GM21515 (cell line): ENCODE data around the gene PTCD1.
"Not testable (repeated sequence)": the region's sequence is repeated elsewhere in the genome, so short reads cannot be mapped to it uniquely, and the experiment has no call there.

Experiments used
- ATAC-seq: cut with Tn5 transposase; IDR thresholded peaks from one replicate; pipeline ENCODE4 v1.9.1; 2021; ENCODE audit not compliant: unreplicated experiment

The PTCD1 gene

DNA sequence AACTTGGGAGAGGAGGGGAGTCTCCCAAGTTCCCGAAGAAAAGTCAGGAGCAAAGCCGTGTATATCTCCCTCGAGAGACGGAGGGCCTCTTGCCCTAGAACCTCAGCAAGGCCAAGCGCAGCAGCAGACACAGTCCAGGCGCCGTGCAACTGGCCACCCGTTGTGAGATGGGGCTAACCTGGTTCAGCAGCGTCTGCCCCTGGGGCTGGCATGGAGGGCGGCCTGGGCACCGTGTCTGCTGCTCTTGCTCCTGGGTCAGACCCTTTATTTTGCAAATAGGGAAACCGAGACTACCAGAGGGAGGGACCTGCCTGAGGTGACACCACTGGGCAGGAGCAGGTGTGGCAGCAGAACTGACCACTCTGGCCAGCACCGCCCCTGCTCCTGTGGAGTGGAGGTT, 13.9 kb upstream of the PTCD1 start:
- no peak for ATAC-seq

- no peak for ATAC-seq
These were observed 13.3 kb upstream of the PTCD1 start for GRCh38 chr7:99451936-99452335.

- ATAC-seq, result no peak
These were observed 10.7 kb upstream of the PTCD1 start for GRCh38 chr7:99449326-99449725.

- no peak for ATAC-seq
These were observed 10.3 kb upstream of the PTCD1 start for GRCh38 chr7:99448855-99449254.

DNA sequence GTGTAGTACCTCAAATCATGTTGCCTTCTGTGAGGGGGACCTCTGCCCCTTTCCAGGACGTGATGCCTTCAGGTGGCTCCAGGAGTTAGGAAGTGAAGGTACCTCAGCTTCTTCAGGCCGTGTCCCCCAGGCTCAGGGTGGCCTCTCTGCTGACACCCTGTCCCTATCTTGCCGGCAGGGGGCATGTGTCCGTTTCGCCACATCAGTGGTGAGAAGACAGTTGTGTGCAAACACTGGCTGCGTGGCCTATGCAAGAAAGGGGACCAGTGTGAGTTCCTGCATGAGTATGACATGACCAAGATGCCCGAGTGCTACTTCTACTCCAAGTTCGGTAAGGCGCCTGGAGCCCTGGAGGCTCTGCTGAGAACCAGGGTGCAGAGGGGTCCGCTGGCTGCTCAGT, 9.3 kb upstream of the PTCD1 start:
- ATAC-seq, result no peak

- no peak for ATAC-seq
These were observed 7.5 kb upstream of the PTCD1 start for GRCh38 chr7:99446096-99446495.

DNA sequence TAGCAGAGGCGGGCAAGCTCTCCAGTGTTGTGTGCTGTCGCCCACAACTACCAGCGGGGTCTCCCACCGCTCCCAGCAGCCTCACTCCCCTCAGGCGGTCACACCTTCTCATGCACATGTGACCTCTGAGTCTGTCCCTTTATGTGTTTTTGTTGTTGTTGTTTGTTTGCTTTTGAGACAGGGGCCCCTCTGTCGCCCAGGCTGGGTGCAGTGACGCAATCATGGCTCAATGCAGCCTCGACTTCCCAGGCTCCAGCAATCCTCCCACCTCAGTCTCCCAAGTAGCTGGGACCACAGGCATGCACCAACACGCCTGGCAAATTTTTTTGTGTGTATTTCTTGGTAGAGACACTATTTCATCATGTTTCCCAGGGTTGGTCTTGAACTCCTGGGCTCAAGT, 1.6 kb upstream of the PTCD1 start:
- no peak for ATAC-seq

- ATAC-seq, result no peak
These were observed 539 bp downstream of the PTCD1 start for GRCh38 chr7:99437946-99438572.

- ATAC-seq, result no peak
These were observed 5.4 kb downstream of the PTCD1 start for GRCh38 chr7:99433158-99433557.

- ATAC-seq, result not testable (repeated sequence)
These were observed 6.7 kb downstream of the PTCD1 start for GRCh38 chr7:99431756-99432540.

- no peak for ATAC-seq
These were observed 8.8 kb downstream of the PTCD1 start for GRCh38 chr7:99429756-99430155.

DNA sequence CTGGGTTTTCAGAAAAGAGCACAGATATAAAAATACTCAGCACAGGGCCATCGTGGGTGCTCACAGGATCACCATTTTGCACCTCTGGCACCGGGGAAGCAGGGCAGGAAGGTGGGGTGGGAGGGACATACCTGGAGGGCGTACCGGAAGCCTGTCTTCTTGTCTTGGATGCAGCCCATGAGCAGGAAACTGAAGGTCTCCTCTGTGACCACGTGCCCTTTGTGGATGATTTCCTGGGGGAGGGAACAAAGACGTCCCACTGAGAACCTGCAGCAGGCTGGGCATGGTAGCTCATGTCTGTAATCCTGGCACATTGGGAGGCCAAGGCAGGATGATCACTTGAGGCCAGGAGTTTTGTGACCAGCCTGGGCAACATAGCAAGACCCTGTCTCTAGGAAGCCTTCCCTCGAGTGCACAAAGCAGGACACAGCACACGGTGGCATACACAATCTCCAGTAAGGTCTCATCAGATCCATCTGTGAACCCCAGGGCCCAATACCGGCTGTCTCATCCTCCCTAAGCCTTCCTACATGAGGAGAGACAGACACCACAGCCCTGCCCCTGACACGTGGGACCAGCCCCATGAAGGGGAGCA, 9.5 kb downstream of the PTCD1 start:
- no peak for ATAC-seq

- ATAC-seq, result no peak
These were observed 13.5 kb downstream of the PTCD1 start for GRCh38 chr7:99424932-99425730.

- ATAC-seq, result no peak
These were observed 16.0 kb downstream of the PTCD1 start for GRCh38 chr7:99422625-99423024.

GRCh38 chr7:99422186-99422585, 16.4 kb downstream of the PTCD1 start:
- no peak for ATAC-seq

DNA sequence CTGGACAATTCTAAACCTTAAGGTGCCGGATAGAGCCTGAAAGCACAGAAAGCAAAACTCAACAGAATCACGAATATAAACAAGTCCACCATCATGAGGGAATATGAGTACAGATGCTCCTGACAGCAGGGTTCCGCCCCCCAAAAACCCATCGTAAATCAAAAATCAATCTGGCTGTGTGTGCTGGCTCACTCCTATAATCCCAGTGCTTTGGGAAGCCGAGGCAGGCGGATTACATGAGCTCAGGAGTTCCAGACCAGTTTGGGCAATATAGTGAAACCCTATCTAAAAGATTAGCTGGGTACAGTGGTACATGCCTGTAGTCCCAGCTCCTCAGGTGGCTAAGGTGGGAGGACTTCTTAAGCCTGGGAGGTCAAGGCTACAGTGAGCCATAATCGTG, 17.6 kb downstream of the PTCD1 start:
- no peak for ATAC-seq

DNA sequence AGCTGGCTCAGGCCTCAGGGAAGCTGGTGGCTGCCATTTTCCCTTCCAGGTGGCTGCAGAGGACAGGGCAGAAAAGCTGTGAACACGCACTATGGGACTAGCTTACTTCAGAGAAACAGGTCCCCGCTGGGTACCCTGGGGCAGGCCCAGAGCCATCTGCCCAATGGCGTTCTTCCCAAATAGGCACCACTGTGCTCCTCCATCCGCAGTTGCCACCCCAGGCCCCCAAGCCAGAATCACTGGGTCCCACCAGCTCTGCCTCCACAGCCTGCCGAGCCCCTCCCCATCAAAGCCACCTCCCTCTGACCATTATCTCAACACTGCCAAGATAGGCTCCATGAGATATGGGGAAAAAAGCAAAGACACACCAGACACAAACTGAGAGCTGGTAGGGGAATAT, 18.4 kb downstream of the PTCD1 start:
- no peak for ATAC-seq

DNA sequence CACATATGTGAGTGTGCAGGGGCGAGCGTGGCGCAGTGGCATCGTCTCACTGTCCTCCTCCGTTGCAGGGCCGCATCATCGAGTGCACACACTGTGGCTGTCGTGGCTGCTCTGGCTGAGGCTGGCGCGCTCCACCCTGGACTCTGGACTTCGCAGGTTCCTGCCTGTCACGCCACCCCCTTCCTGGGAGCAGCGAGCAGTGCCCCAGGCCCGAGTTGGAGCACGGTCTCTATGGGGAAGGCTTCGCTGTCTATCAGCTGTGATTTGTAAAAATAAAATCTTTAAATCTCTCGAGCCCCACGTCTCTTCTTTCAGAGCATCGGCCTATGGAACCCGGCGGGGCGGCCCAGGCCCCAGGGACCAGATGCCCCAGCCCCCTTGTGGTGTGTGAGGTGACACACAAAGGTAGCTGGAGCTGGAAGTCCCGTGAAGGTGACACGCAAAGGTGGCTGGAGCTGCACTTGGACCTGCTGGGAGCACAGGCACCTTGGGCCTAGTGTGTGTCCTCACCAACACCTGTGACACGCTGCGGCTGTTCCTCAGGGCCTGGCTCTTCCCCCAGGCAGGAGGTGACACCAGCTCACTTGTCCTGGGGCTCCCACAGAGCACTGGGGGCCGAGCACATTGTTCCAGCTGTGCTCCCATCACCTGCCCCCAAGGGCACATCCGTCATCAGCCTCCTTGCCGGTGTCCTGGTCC, 19.1 kb downstream of the PTCD1 start:
- ATAC-seq, result no peak

- ATAC-seq, result no peak
These were observed 20.3 kb downstream of the PTCD1 start for GRCh38 chr7:99418260-99418659.

DNA sequence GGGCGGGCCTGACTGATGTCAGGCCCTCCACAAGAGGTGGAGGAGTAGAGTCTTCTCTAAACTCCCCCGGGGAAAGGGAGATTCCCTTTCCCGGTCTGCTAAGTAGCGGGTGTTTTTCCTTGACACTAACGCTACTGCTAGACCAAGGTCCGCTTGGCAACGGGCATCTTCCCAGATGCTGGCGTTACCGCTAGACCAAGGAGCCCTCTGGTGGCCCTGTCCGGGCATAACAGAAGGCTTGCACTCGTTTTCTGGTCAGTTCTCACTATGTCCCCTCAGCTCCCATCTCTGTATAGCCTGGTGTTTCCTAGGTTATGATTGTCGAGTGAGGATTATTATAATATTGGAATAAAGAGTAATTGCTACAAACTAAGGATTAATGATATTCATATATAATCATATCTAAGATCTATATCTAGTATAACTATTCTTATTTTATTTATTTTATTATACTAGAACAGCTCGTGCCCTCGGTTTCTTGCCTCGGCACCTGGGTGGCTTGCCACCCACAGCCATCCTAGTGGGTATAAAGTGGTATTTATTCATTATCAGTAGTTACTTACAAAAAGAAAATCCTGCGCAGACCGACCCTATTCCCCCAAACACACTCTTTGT, 23.0 kb downstream of the PTCD1 start:
- ATAC-seq, result not testable (repeated sequence)
